LNCaP clone FGC (cell line): ENCODE measurements around the gene DLEC1.
A peak's percentile ranks its signal among the peaks of the same experiment; 100 is the strongest.

Source experiments
- DNase-seq: peaks from one replicate; pipeline ENCODE4 v3.0.0-alpha.2; 2011; ENCODE audit warnings: low read depth
- H3K4me3 ChIP-seq: 2 replicates; pipeline ENCODE4 v1.5.1; 2011; ENCODE audit warnings: mild to moderate bottlenecking, low read depth, low read length, control low read depth
- CTCF ChIP-seq: IDR thresholded peaks from 2 replicates; pipeline ENCODE4 v1.5.1; 2012; ENCODE audit warnings: mild to moderate bottlenecking; ENCODE audit not compliant: control insufficient read depth, insufficient read depth; ENCODE audit errors: extremely low read depth

The DLEC1 gene

DNA sequence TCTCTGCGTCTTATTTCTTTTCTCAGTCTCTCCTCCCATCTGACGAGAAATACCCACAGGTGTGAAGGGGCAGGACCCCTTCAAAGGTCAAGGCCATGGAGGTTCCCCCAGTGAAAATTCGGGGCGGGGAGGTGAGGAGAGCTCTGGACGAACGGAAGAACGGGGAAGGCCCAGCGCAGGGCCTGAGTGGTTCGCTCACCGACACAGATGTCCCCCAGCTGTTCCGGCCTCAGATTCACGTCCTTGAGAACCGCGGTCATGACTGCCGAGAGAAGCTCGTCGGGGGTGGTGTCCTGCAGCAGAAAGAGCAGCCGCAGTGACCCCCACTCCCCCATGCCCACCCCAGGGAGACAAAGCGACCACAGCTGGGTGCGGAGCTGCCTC lies 97.4 kb downstream of the DLEC1 start:
- no peak for DNase-seq
- peak overlapping the region; percentile 84 for H3K4me3 ChIP-seq
- TF ChIP-seq CTCF = no peak

- peak; percentile 98 for DNase-seq
- H3K4me3 ChIP-seq = peak within 1 kb of the TSS; percentile 84
- no peak for TF ChIP-seq CTCF
Measured at GRCh38 chr3:38136777-38137614, 98.0 kb downstream of the DLEC1 start, which contains the start of gene ACAA1. Gene ACAA1 (minus strand): TSS chr3:38137127. CDS start chr3:38137035, 92 bp downstream.

DNA sequence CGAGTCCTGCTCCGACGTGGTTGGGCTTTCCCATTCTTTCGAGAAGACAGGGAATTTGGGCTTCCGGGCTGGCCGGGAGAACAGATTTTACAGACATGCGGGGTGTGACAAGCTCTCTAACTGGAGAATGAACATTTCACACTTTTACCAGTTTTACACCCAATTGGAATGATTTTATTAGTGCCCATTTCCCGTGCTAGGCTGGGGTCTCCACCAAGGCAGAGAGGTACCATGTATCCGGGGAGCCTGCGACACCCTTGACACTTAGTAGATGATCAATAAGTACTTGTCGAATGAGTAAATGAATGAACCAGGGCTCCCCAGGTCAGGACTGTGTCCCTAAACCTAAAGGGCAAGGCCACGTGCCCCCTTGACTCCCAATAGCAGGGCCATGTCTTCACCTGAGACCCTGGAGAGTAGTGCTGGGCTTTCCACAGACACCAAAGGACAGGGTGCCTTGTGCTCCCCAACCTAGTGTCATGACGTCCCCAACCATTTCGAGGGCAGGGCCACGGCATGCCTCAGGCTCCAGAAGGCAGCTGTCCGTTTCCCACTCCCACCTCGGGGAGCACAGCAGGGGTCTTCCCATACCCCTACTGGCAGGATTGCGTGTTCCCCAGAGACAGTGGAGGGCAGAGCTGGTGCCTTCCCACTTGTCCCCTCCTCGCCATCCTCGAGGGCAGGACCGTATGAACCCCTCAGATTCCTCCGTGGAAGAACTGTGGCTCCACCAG lies 98.8 kb downstream of the DLEC1 start:
- H3K4me3 ChIP-seq = peak overlapping the region; percentile 84
- DNase-seq = no peak
- no peak for TF ChIP-seq CTCF

DNA sequence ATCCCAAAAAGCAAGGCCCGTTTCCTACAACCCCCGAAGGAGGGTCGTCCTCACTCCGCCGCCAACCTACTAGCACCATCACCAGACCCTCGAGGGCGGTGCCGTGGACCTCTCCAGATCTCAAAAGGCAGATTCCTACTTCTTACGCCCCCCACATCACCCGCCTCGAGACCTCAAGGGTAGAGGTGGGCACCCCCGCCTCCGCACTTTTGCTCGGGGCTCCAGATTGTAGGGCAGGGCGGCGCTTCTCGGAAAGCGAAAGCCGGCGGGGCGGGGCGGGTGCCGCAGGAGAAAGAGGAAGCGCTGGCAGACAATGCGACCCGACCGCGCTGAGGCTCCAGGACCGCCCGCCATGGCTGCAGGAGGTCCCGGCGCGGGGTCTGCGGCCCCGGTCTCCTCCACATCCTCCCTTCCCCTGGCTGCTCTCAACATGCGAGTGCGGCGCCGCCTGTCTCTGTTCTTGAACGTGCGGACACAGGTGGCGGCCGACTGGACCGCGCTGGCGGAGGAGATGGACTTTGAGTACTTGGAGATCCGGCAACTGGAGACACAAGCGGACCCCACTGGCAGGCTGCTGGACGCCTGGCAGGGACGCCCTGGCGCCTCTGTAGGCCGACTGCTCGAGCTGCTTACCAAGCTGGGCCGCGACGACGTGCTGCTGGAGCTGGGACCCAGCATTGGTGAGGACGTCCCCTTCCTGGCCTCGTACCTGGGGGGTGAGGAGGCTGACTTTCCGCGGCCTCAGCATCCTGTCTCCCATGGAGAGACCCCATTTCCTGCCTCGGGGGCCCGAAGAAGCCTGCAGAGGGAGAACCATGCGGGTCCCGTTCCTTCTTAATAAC lies 99.6 kb downstream of the DLEC1 start, which contains the start of gene MYD88:
Gene MYD88 (plus strand): TSS at position 313 of the 842 bp plus-strand sequence. CDS start 40 bp downstream, at position 353.
- peak within 1 kb of the TSS; percentile 84 for H3K4me3 ChIP-seq
- no peak for TF ChIP-seq CTCF
- DNase-seq = no peak

DNA sequence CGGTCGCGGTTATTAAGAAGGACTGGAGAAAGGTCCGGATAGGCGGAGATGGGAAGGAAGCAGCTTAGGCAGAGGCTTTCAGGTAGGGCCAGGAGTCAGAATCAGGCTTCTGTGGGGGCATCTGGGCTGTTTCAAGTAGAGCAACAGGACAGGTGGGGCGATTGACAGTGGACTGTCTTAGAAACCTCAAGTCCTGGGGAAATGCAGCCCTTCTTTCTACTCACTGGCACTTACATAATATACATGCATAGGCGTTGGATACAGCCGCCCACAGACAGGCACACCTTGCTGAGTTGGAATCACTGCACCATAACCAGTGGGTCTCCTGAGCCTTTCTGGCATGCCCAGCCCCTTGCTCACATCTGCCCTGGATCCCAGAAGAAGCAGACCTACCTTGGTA lies 100.2 kb downstream of the DLEC1 start:
- no peak for TF ChIP-seq CTCF
- no peak for DNase-seq
- H3K4me3 ChIP-seq = peak overlapping the region; percentile 84

DNA sequence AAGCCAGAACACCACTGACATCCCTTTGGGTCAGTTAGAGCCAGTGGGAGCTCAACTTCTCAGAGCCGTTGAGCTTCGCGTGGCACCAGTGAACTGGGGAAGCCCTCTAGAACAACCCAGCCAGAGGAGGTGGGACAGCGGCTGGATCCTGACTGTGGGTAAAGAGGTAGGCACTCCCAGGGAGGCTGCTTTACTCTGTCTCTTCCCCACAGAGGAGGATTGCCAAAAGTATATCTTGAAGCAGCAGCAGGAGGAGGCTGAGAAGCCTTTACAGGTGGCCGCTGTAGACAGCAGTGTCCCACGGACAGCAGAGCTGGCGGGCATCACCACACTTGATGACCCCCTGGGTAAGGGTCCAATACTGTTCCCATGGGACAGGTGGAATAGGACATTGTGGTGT lies 100.6 kb downstream of the DLEC1 start:
- DNase-seq = no peak
- H3K4me3 ChIP-seq = peak overlapping the region; percentile 84
- TF ChIP-seq CTCF = no peak
